ENCODE data around the gene GNG13.

- TF ChIP-seq, protein P1, sequence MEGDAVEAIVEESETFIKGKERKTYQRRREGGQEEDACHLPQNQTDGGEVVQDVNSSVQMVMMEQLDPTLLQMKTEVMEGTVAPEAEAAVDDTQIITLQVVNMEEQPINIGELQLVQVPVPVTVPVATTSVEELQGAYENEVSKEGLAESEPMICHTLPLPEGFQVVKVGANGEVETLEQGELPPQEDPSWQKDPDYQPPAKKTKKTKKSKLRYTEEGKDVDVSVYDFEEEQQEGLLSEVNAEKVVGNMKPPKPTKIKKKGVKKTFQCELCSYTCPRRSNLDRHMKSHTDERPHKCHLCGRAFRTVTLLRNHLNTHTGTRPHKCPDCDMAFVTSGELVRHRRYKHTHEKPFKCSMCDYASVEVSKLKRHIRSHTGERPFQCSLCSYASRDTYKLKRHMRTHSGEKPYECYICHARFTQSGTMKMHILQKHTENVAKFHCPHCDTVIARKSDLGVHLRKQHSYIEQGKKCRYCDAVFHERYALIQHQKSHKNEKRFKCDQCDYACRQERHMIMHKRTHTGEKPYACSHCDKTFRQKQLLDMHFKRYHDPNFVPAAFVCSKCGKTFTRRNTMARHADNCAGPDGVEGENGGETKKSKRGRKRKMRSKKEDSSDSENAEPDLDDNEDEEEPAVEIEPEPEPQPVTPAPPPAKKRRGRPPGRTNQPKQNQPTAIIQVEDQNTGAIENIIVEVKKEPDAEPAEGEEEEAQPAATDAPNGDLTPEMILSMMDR (IDR thresholded peaks at IDR 0.05) = no peak
- TF ChIP-seq POLR2AphosphoS5 (IDR thresholded peaks at IDR 0.05; ENCODE audit: low read depth, low read length) (no peak), SIN3A (IDR thresholded peaks at IDR 0.05; ENCODE audit: borderline replicate concordance, insufficient read depth, low read depth, low read length) (no peak), TCF7L2 (IDR thresholded peaks at IDR 0.05; ENCODE audit: low read depth, low read length) (no peak)
- TF ChIP-seq, protein P2, sequence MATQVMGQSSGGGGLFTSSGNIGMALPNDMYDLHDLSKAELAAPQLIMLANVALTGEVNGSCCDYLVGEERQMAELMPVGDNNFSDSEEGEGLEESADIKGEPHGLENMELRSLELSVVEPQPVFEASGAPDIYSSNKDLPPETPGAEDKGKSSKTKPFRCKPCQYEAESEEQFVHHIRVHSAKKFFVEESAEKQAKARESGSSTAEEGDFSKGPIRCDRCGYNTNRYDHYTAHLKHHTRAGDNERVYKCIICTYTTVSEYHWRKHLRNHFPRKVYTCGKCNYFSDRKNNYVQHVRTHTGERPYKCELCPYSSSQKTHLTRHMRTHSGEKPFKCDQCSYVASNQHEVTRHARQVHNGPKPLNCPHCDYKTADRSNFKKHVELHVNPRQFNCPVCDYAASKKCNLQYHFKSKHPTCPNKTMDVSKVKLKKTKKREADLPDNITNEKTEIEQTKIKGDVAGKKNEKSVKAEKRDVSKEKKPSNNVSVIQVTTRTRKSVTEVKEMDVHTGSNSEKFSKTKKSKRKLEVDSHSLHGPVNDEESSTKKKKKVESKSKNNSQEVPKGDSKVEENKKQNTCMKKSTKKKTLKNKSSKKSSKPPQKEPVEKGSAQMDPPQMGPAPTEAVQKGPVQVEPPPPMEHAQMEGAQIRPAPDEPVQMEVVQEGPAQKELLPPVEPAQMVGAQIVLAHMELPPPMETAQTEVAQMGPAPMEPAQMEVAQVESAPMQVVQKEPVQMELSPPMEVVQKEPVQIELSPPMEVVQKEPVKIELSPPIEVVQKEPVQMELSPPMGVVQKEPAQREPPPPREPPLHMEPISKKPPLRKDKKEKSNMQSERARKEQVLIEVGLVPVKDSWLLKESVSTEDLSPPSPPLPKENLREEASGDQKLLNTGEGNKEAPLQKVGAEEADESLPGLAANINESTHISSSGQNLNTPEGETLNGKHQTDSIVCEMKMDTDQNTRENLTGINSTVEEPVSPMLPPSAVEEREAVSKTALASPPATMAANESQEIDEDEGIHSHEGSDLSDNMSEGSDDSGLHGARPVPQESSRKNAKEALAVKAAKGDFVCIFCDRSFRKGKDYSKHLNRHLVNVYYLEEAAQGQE (IDR thresholded peaks at IDR 0.05; ENCODE audit: insufficient read depth in 1 of 2, low read depth in 2 of 2, low read length in 1 of 2) = no peak
Observed at GRCh38 chr16:843771-844170, 43.2 kb upstream of the GNG13 start.

Data from Panc1 (cell line).